ENCODE measurements around the gene LAMA3.

LAMA3 gene

DNA sequence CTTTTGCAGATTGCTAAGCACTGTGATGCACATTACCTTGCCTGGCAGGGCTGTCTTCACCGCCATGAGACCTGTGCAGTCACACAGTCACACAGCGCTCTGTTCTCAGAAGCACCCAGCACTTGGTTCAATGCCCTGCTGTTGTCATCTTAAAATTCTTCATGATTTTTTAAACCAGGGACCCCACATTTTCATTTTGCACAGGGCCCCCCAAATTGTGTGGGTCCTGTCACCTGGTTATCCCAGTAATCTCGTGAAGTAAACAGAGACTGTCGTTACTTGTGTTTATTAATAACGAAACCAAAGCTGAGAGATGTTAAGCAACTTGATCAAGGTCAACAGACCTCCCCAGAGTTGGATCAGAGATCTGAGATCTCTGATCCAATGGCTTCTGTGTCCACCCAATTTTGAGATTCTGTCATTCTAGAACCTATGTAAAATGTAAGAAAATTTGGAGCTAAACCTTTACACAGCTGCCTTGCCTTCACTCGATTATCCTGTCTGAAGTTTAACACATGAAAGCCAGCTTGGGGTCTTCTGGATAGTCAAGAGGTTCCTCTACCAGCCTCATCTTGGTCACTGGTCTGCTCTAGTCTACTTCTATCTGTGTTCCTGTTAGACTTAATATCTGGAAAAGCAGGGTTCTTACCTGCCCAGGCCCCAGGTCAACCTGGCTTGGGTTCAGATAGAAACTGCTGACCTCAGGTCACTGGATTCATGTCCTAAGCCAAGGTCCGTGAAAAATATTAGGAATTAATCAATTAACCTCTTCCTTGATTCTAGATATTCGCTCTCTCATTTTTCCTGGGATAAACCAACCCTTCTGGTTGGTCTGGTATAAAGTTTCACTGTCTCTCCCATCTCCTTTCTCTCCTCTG, 311.6 kb downstream of the LAMA3 start:
- no peak for DNase-seq (ENCODE audit: low spot score)

DNA sequence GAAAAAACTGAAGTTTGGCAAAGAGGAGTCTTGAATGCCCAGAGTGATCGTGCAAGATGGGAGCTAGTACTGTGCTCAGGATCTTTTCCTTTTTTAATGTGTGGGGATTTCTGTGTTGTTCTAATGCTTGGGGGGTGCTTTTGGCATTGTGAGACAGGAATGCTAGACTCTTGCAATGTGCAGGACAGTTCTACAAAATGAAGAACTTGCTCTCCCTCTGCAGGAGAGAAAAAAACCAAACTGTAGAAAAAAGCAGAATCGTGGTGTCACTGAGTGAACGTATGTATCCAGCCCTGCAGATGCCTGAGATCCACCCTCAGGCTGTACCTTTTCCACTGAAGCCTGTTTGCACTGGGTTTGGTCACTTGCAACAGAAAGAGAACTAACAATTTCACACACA, 313.2 kb downstream of the LAMA3 start:
- DNase-seq (ENCODE audit: low spot score): no peak

DNA sequence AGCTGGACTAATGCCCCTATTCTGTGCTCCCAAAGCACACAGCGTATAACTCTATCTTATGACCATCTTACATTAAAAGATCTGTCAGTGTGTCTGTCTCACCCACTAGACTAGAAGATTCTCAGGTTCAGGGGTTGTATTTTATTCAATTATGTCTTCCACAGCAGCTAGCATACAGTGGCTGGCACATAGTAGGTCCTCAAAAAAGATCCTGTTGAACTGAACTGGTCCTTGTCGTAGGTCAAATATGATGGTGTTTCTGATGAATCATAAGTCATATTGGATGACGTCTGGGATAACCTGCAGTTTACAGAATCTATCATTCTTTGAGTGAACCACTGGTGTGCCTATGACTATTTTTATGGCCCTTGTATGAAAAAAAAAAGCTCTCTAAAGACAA, 314.0 kb downstream of the LAMA3 start:
- DNase-seq (ENCODE audit: low spot score): no peak

DNA sequence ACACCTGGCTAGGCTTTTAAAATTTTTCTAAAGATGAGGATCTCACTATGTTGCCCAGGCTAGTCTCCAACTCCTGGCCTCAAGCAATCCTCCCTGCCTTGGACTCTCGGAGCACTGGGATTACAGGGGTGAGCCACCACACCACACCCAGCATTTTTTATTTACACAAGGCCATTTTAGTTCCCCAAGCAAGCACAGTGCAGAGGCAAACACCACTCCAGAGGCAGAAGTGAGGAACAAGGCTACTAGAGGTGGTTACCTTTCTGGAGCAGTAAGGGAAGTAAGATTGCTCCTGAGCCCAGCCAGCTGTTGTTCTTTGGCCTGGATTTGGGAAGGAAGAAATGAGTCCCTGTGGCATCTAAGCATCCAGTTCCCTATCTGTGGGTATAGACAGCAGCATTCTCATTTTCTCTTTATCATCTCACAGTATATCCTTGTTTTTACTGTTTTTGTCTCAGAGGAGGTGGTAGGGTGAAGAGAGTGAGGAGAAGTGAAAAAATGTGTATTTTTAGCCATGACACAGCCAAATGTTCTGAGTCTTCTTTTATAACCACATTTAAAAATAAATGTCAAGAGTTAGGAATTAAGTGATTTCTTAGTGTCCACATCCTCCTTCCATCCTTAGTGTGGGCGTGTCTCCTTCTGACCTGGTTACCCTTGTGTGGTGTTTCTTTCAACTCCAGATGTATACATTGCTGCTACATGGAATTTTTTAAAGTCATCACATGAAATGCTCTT, 314.8 kb downstream of the LAMA3 start:
- no peak for DNase-seq (ENCODE audit: low spot score)
